Activated CD4-positive, alpha-beta T cell treated with anti-CD3 and anti-CD28 coated beads, Interleukin-2, amount 50 U/mL, for 48 hours (primary cell): ENCODE measurements around the gene COG6.

Source experiments
- DNase-seq, 2 experiments: peaks; one replicate each; pipeline ENCODE4 v3.0.0-alpha.2; 2020

The COG6 gene

GRCh38 chr13:39770221-39771090 lies 115.0 kb downstream of the COG6 start:
- no peak for DNase-seq

GRCh38 chr13:39773833-39774232 lies 118.4 kb downstream of the COG6 start:
- no peak for DNase-seq

GRCh38 chr13:39776439-39776838 lies 121.0 kb downstream of the COG6 start:
- no peak for DNase-seq

GRCh38 chr13:39777021-39777420 lies 121.6 kb downstream of the COG6 start:
- DNase-seq: no peak

- DNase-seq: peak; percentile 31 to 58
These were observed 122.1 kb downstream of the COG6 start for GRCh38 chr13:39777527-39778061.

- peak; percentile 43 to 61 for DNase-seq
These were observed 124.1 kb downstream of the COG6 start for GRCh38 chr13:39779337-39780265.

- no peak for DNase-seq
These were observed 125.2 kb downstream of the COG6 start for GRCh38 chr13:39780711-39781110.

- DNase-seq: no peak
These were observed 125.9 kb downstream of the COG6 start for GRCh38 chr13:39781381-39781780.

GRCh38 chr13:39783051-39783450 lies 127.6 kb downstream of the COG6 start:
- no peak for DNase-seq

- DNase-seq: no peak
These were observed 128.9 kb downstream of the COG6 start for GRCh38 chr13:39784347-39784746.

- no peak for DNase-seq
These were observed 130.6 kb downstream of the COG6 start for GRCh38 chr13:39786091-39786490.

- DNase-seq: peak in 1 of 2 experiments; percentile 18
These were observed 131.6 kb downstream of the COG6 start for GRCh38 chr13:39787086-39787487.

GRCh38 chr13:39788102-39788501 lies 132.6 kb downstream of the COG6 start:
- no peak for DNase-seq

GRCh38 chr13:39789451-39789850 lies 134.0 kb downstream of the COG6 start:
- no peak for DNase-seq
